ENCODE measurements around the gene HSPG2.
A peak's percentile ranks its signal among the peaks of the same experiment; 100 is the strongest.

HSPG2 gene

GRCh38 chr1:21942464-21942863, 5.4 kb upstream of the HSPG2 start:
- no peak for TF ChIP-seq POLR2A (IDR thresholded peaks at IDR 0.05; ENCODE audit: low read length)
- TF ChIP-seq GATA1 (IDR thresholded peaks at IDR 0.05; ENCODE audit: low read depth, low read length): no peak
- DNase-seq: no peak

- TF ChIP-seq GATA1 (IDR thresholded peaks at IDR 0.05; ENCODE audit: low read depth, low read length) (no peak), POLR2A (IDR thresholded peaks at IDR 0.05; ENCODE audit: low read length) (no peak)
- no peak for DNase-seq
Measured at GRCh38 chr1:21941370-21941769, 4.3 kb upstream of the HSPG2 start.

GRCh38 chr1:21940492-21940891, 3.4 kb upstream of the HSPG2 start:
- TF ChIP-seq GATA1 (IDR thresholded peaks at IDR 0.05; ENCODE audit: low read depth, low read length) (no peak), POLR2A (IDR thresholded peaks at IDR 0.05; ENCODE audit: low read length) (no peak)
- no peak for DNase-seq

- peak in 1 of 2 experiments; percentile 49 for DNase-seq
- no peak for TF ChIP-seq GATA1 (IDR thresholded peaks at IDR 0.05; ENCODE audit: low read depth, low read length)
- TF ChIP-seq POLR2A (IDR thresholded peaks at IDR 0.05; ENCODE audit: low read length): no peak
Measured at GRCh38 chr1:21939650-21940374, 2.7 kb upstream of the HSPG2 start.

- peak in 1 of 2 experiments; percentile 26 for DNase-seq
- TF ChIP-seq POLR2A (IDR thresholded peaks at IDR 0.05; ENCODE audit: low read length) (no peak), GATA1 (IDR thresholded peaks at IDR 0.05; ENCODE audit: low read depth, low read length) (no peak)
Measured at GRCh38 chr1:21938732-21939538, 1.8 kb upstream of the HSPG2 start.

- DNase-seq: peak in 1 of 2 experiments; percentile 87
- no peak for TF ChIP-seq POLR2A (IDR thresholded peaks at IDR 0.05; ENCODE audit: low read length)
- TF ChIP-seq GATA1 (IDR thresholded peaks at IDR 0.05; ENCODE audit: low read depth, low read length): no peak
Measured at GRCh38 chr1:21937372-21938121, 437 bp upstream of the HSPG2 start.

GRCh38 chr1:21936366-21937031, 611 bp downstream of the HSPG2 start:
- no peak for TF ChIP-seq GATA1 (IDR thresholded peaks at IDR 0.05; ENCODE audit: low read depth, low read length)
- no peak for TF ChIP-seq POLR2A (IDR thresholded peaks at IDR 0.05; ENCODE audit: low read length)
- peak in 1 of 2 experiments; percentile 52 for DNase-seq

- TF ChIP-seq POLR2A (IDR thresholded peaks at IDR 0.05; ENCODE audit: low read length) (no peak), GATA1 (IDR thresholded peaks at IDR 0.05; ENCODE audit: low read depth, low read length) (no peak)
Measured at GRCh38 chr1:21935891-21936365, 1.2 kb downstream of the HSPG2 start.

GRCh38 chr1:21935393-21935804, 1.7 kb downstream of the HSPG2 start:
- DNase-seq: no peak
- no peak for TF ChIP-seq GATA1 (IDR thresholded peaks at IDR 0.05; ENCODE audit: low read depth, low read length)
- TF ChIP-seq POLR2A (IDR thresholded peaks at IDR 0.05; ENCODE audit: low read length): no peak

More at GRCh38 chr1:21935891-21936365, 1.2 kb downstream of the HSPG2 start:
- peak in 1 of 2 experiments; percentile 52 for DNase-seq

- DNase-seq: no peak
- TF ChIP-seq GATA1 (IDR thresholded peaks at IDR 0.05; ENCODE audit: low read depth, low read length) (no peak), POLR2A (IDR thresholded peaks at IDR 0.05; ENCODE audit: low read length) (no peak)
Measured at GRCh38 chr1:21933397-21934248, 3.5 kb downstream of the HSPG2 start.

- no peak for TF ChIP-seq GATA1 (IDR thresholded peaks at IDR 0.05; ENCODE audit: low read depth, low read length)
- no peak for TF ChIP-seq POLR2A (IDR thresholded peaks at IDR 0.05; ENCODE audit: low read length)
- DNase-seq: peak in 1 of 2 experiments; percentile 39
Measured at GRCh38 chr1:21932127-21932526, 5.0 kb downstream of the HSPG2 start.
